Right hindlimb (tissue), 1 donor: ENCODE data around the gene GRPR.
"Not testable (repeated sequence)": the region's sequence is repeated elsewhere in the genome, so short reads cannot be mapped to it uniquely, and the experiment has no call there.

Source experiments
- DNase-seq: peaks from one replicate; pipeline ENCODE4 v3.0.0-alpha.2; 2018

Gene GRPR

GRCh38 chrX:16138108-16138427 is 14.7 kb downstream of the GRPR start:
- DNase-seq: no peak

GRCh38 chrX:16140448-16140847 is 17.1 kb downstream of the GRPR start:
- no peak for DNase-seq

- DNase-seq: no peak
Observed at GRCh38 chrX:16140983-16141382, 17.6 kb downstream of the GRPR start.

GRCh38 chrX:16141422-16142245 is 18.3 kb downstream of the GRPR start:
- no peak for DNase-seq

GRCh38 chrX:16142246-16142558 is 18.8 kb downstream of the GRPR start:
- DNase-seq: no peak

- no peak for DNase-seq
Observed at GRCh38 chrX:16143968-16144367, 20.6 kb downstream of the GRPR start.

- no peak for DNase-seq
Observed at GRCh38 chrX:16144420-16144819, 21.1 kb downstream of the GRPR start.

GRCh38 chrX:16145093-16145492 is 21.7 kb downstream of the GRPR start:
- DNase-seq: not testable (repeated sequence)

GRCh38 chrX:16145656-16146055 is 22.3 kb downstream of the GRPR start:
- no peak for DNase-seq

GRCh38 chrX:16148896-16149295 is 25.5 kb downstream of the GRPR start:
- DNase-seq: no peak

GRCh38 chrX:16155581-16156096 is 32.3 kb downstream of the GRPR start:
- no peak for DNase-seq

- DNase-seq: no peak
Observed at GRCh38 chrX:16156692-16157331, 33.4 kb downstream of the GRPR start.

- DNase-seq: no peak
Observed at GRCh38 chrX:16160729-16161128, 37.4 kb downstream of the GRPR start.

GRCh38 chrX:16161173-16161572 is 37.8 kb downstream of the GRPR start:
- DNase-seq: not testable (repeated sequence)

GRCh38 chrX:16162391-16162790 is 39.0 kb downstream of the GRPR start:
- no peak for DNase-seq

GRCh38 chrX:16164748-16165147 is 41.4 kb downstream of the GRPR start:
- DNase-seq: no peak

GRCh38 chrX:16167181-16167580 is 43.8 kb downstream of the GRPR start, which contains the start of gene MAGEB17:
TSS of gene MAGEB17 (plus strand) at chrX:16167481. CDS start at chrX:16170383, 2,902 bp downstream.
- no peak for DNase-seq

GRCh38 chrX:16171039-16171438 is 47.7 kb downstream of the GRPR start:
- no peak for DNase-seq

GRCh38 chrX:16171944-16172343 is 48.6 kb downstream of the GRPR start:
- no peak for DNase-seq

GRCh38 chrX:16172391-16172790 is 49.0 kb downstream of the GRPR start:
- DNase-seq: no peak

GRCh38 chrX:16175329-16176061 is 52.1 kb downstream of the GRPR start:
- DNase-seq: no peak

- DNase-seq: no peak
Observed at GRCh38 chrX:16177260-16177659, 53.9 kb downstream of the GRPR start.

- DNase-seq: not testable (repeated sequence)
Observed at GRCh38 chrX:16183843-16184242, 60.5 kb downstream of the GRPR start.

- DNase-seq: no peak
Observed at GRCh38 chrX:16185725-16186136, 62.4 kb downstream of the GRPR start.
